HG03432 (cell line): ENCODE data around the gene PCDHA2.
"Not testable (repeated sequence)": the region's sequence is repeated elsewhere in the genome, so short reads cannot be mapped to it uniquely, and the experiment has no call there.

Source experiments
- ATAC-seq: cut with Tn5 transposase; IDR thresholded peaks from one replicate; pipeline ENCODE4 v1.9.1; 2021; ENCODE audit warnings: mild to moderate bottlenecking, moderate library complexity; ENCODE audit not compliant: unreplicated experiment

The PCDHA2 gene

GRCh38 chr5:140794595-140795258, at the start of gene PCDHA2:
PCDHA2 (plus strand) TSS chr5:140794852.
- no peak for ATAC-seq

GRCh38 chr5:140753561-140753960, 41.1 kb upstream of the PCDHA2 start:
- ATAC-seq = no peak

- ATAC-seq = no peak
Measured at GRCh38 chr5:140764177-140764973, 30.3 kb upstream of the PCDHA2 start.

- ATAC-seq = no peak
Measured at GRCh38 chr5:140767444-140767843, 27.2 kb upstream of the PCDHA2 start.

- no peak for ATAC-seq
Measured at GRCh38 chr5:140780512-140780911, 14.1 kb upstream of the PCDHA2 start.

- no peak for ATAC-seq
Measured at GRCh38 chr5:140785905-140786686, 8.6 kb upstream of the PCDHA2 start, which contains the start of gene PCDHA1. PCDHA1 (plus strand) TSS chr5:140786140.

GRCh38 chr5:140787422-140787821, 7.2 kb upstream of the PCDHA2 start:
- not testable (repeated sequence) for ATAC-seq

- not testable (repeated sequence) for ATAC-seq
Measured at GRCh38 chr5:140787849-140788504, 6.7 kb upstream of the PCDHA2 start.

- ATAC-seq = no peak
Measured at GRCh38 chr5:140791089-140791488, 3.6 kb upstream of the PCDHA2 start.

GRCh38 chr5:140795259-140795641, 598 bp downstream of the PCDHA2 start:
- ATAC-seq = no peak

GRCh38 chr5:140796072-140796717, 1.5 kb downstream of the PCDHA2 start:
- not testable (repeated sequence) for ATAC-seq

GRCh38 chr5:140796718-140797095, 2.1 kb downstream of the PCDHA2 start:
- ATAC-seq = no peak

- no peak for ATAC-seq
Measured at GRCh38 chr5:140800816-140801493, 6.3 kb downstream of the PCDHA2 start, which contains the start of gene PCDHA3. PCDHA3 (plus strand) TSS chr5:140801057.

- ATAC-seq = no peak
Measured at GRCh38 chr5:140801494-140801841, 6.8 kb downstream of the PCDHA2 start.

- ATAC-seq = not testable (repeated sequence)
Measured at GRCh38 chr5:140802381-140802780, 7.7 kb downstream of the PCDHA2 start.

- no peak for ATAC-seq
Measured at GRCh38 chr5:140802781-140803271, 8.2 kb downstream of the PCDHA2 start.

- ATAC-seq = no peak
Measured at GRCh38 chr5:140806834-140807775, 12.5 kb downstream of the PCDHA2 start, which contains the start of gene PCDHA4. PCDHA4 (plus strand) TSS chr5:140807068.

GRCh38 chr5:140808241-140808888, 13.7 kb downstream of the PCDHA2 start:
- ATAC-seq = not testable (repeated sequence)
